K562 (cell line): ENCODE results near the gene IL1R1. TPM values are rescaled to one million over a fixed set of nuclear protein-coding genes. Genes with fewer than 3 reads are reported as not detected.

ENCODE experiments used
- ATAC-seq: fragments of 200-7000 bp; cut with Tn5 transposase; 3 replicates; pipeline ENCODE4 v1.9.1; 2020; ENCODE audit warnings: moderate library complexity
- BruUV-seq: library from RNA; stranded (reverse); fragments of 400-500 nt; replicated peaks from 2 replicates; lab custom pipeline; 2021; lab: Mats Ljungman, UMichigan
- CTCF ChIA-PET: fragments of 300-600 bp; formaldehyde crosslinking; extraction: SDS; loops from one replicate; lab custom pipeline; 2021; ENCODE audit warnings: low intra/inter-chr PET ratio; lab: Yijun Ruan, JAX
- POLR2A ChIA-PET: fragments of 300-600, 350-650 bp; sonication (Branson Sonifier 250); formaldehyde crosslinking; extraction: SDS; loops from one replicate; lab custom pipeline; 2021; ENCODE audit warnings: antibody characterized with exemption, inconsistent platforms; lab: Yijun Ruan, JAX
- DNase-seq, 4 experiments: peaks; one replicate each; pipeline versions ENCODE4 v3.0.0 to v3.0.0-alpha.2; 2011 to 2018; ENCODE audit warnings: low spot score in 3 of 4, mixed read lengths in 3 of 4; ENCODE audit errors: extremely low read depth in 1 of 4
- FAIRE-seq: peaks from 2 replicates; lab custom pipeline; 2011; peaks lifted over from hg19 to GRCh38; lab: Jason Lieb, UNC
- H2AFZ ChIP-seq: 2 replicates; pipeline ENCODE4 v1.6.0; 2011; ENCODE audit warnings: low read depth, low read length, control low read depth, inconsistent platforms
- H3K27ac ChIP-seq: fragments of 200-600 bp; 3 replicates; pipeline ENCODE4 v1.8.0; 2011; ENCODE audit warnings: low read depth, mild to moderate bottlenecking, control low read depth, inconsistent platforms, low read length, moderate library complexity, mixed read lengths; ENCODE audit errors: extremely low read depth
- H3K27me3 ChIP-seq, 2 experiments: fragments of 300-600 bp in 1 of 2; 2 replicates in 1 of 2; 3 replicates in 1 of 2; pipeline versions ENCODE4 v1.6.0 to v1.8.0; 2011; ENCODE audit warnings: inconsistent platforms in 2 of 2, low read length in 2 of 2, mild to moderate bottlenecking in 1 of 2, mixed read lengths in 1 of 2, moderate library complexity in 1 of 2; ENCODE audit not compliant: control insufficient read depth in 2 of 2, insufficient read depth in 2 of 2
- H3K36me3 ChIP-seq: fragments of 300-600 bp; 3 replicates; pipeline ENCODE4 v1.8.0; 2011; ENCODE audit warnings: mild to moderate bottlenecking, low read length, inconsistent platforms; ENCODE audit not compliant: control insufficient read depth, insufficient read depth
- H3K4me1 ChIP-seq, 2 experiments: fragments of 200-600 bp in 1 of 2; replicated peaks in 1 of 2; 2 replicates in 1 of 2; 3 replicates in 1 of 2; pipeline versions ENCODE4 v1.5.1 to v1.8.0; 2011; ENCODE audit warnings: inconsistent platforms in 2 of 2, low read length in 2 of 2, mild to moderate bottlenecking in 1 of 2, mixed read lengths in 1 of 2, moderate library complexity in 1 of 2; ENCODE audit not compliant: control insufficient read depth in 2 of 2, insufficient read depth in 2 of 2
- H3K4me2 ChIP-seq: 2 replicates; pipeline ENCODE4 v1.6.1; 2011; ENCODE audit warnings: low read length, control low read depth, inconsistent platforms, mixed read lengths; ENCODE audit not compliant: insufficient read depth
- H3K4me3 ChIP-seq: fragments of 200-600 bp; sonication (generic), shearing (Covaris generic); 2 replicates; pipeline ENCODE4 v1.5.1; 2016; ENCODE audit warnings: control low read depth, inconsistent platforms
- H3K79me2 ChIP-seq: fragments of 200-600 bp; 3 replicates; pipeline ENCODE4 v1.8.0; 2011; ENCODE audit warnings: low read length, inconsistent platforms; ENCODE audit not compliant: control insufficient read depth, insufficient read depth
- H3K9ac ChIP-seq, 2 experiments: 2 replicates each; pipeline versions ENCODE4 v1.6.0 to v1.6.1; 2011; ENCODE audit warnings: low read depth in 2 of 2, low read length in 2 of 2, control low read depth in 1 of 2, inconsistent platforms in 1 of 2, mild to moderate bottlenecking in 1 of 2, mixed read lengths in 1 of 2; ENCODE audit not compliant: insufficient read depth in 1 of 2
- H3K9me1 ChIP-seq: one replicate; pipeline ENCODE4 v1.6.0; 2011; ENCODE audit warnings: inconsistent platforms, mild to moderate bottlenecking, low read length, moderate library complexity; ENCODE audit not compliant: control insufficient read depth, insufficient read depth
- H3K9me3 ChIP-seq: replicated peaks from 2 replicates; pipeline ENCODE4 v1.5.1; 2011; ENCODE audit warnings: low read depth, low read length, inconsistent platforms; ENCODE audit not compliant: control insufficient read depth, insufficient read depth
- H4K20me1 ChIP-seq: replicated peaks from 2 replicates; pipeline ENCODE4 v1.6.1; 2011; ENCODE audit warnings: low read length, inconsistent platforms, mixed read lengths; ENCODE audit not compliant: control insufficient read depth, insufficient read depth
- C11orf30 ChIP-seq: fragments of 450-650 bp; IDR thresholded peaks from 2 replicates; pipeline ENCODE4 v1.6.1; 2016; ENCODE audit warnings: low read depth, mild to moderate bottlenecking
- CHD2 ChIP-seq: IDR thresholded peaks from 2 replicates; pipeline ENCODE4 v1.6.1; 2011; ENCODE audit warnings: low read depth, low read length
- JUN ChIP-seq, 2 experiments: sonication (generic) in 1 of 2; formaldehyde crosslinking in 1 of 2; IDR thresholded peaks; 2 replicates each; pipeline versions ENCODE4 v1.6.1 to v1.8.0; 2012 to 2022; ENCODE audit warnings: borderline replicate concordance in 2 of 2, mild to moderate bottlenecking in 2 of 2, improper control_type of control experiment in 1 of 2, low read depth in 1 of 2, low read length in 1 of 2, missing genetic modification reagents in 1 of 2
- MAFF ChIP-seq: IDR thresholded peaks from 2 replicates; pipeline ENCODE4 v1.6.1; 2012; ENCODE audit warnings: low read length, improper control_type of control experiment
- MAFG ChIP-seq: fragments of 450-650 bp; conservative IDR thresholded peaks from 2 replicates; pipeline ENCODE4 v1.6.1; 2016; ENCODE audit warnings: missing genetic modification characterization, missing compliant biosample characterization
- MAFK ChIP-seq: IDR thresholded peaks from 2 replicates; pipeline ENCODE4 v1.6.1; 2011; ENCODE audit warnings: low read length, improper control_type of control experiment
- NFE2 ChIP-seq: IDR thresholded peaks from 2 replicates; pipeline ENCODE4 v1.6.1; 2014; ENCODE audit warnings: antibody characterized with exemption, low read depth
- PTTG1 ChIP-seq: fragments of 450-650 bp; IDR thresholded peaks from 2 replicates; pipeline ENCODE4 v1.6.1; 2016; ENCODE audit warnings: low read depth, mild to moderate bottlenecking, missing genetic modification characterization, missing compliant biosample characterization
- TCF3 ChIP-seq: sonication (generic); formaldehyde crosslinking; IDR thresholded peaks from 2 replicates; pipeline ENCODE4 v1.4.0; 2020; ENCODE audit warnings: mild to moderate bottlenecking, missing genetic modification reagents
- ZNF316 ChIP-seq: fragments of 450-650 bp; IDR thresholded peaks from 2 replicates; pipeline ENCODE4 v1.6.1; 2016
- WGBS: fragments of 100-300 bp; shearing (Covaris generic); methylation state at CpG from one replicate; pipeline ENCODE4 v1.1.6; 2016; ENCODE audit warnings: low coverage, mixed read lengths; ENCODE audit not compliant: insufficient coverage; ENCODE audit errors: missing lambda C conversion rate; 5-methylcytosine and 5-hydroxymethylcytosine counted together
- in situ Hi-C: fragments of 300-500 bp; cut with MboI; formaldehyde crosslinking; loops from 4 replicates; pipeline ENCODE4 v1.15.0; 2018; ENCODE audit warnings: inconsistent platforms, mixed read lengths
- intact Hi-C: fragments of 100-400 bp; cut with micrococcal nuclease; formaldehyde crosslinking; loops from 2 replicates; pipeline ENCODE4 v1.14.2; 2022
- polyA plus RNA-seq, 8 experiments: library from polyadenylated mRNA; depleted of rRNA in 4 of 8; stranded (reverse) in 5 of 8; unstranded in 3 of 8; fragments of >200 nt; fragmentation: Nextera tagmentation in 2 of 8; fragmentation: Illumina TruSeq in 1 of 8; extraction: Ambion mirVana in 2 of 8; extraction: Trizol in 1 of 8; gene quantifications; 2 replicates each; pipeline versions ENCODE4 v1.2.1 to v1.2.3, GENCODE V29; 2011 to 2014; ENCODE audit warnings: inconsistent platforms in 1 of 8, missing spikeins in 1 of 8
- total RNA-seq, 7 experiments: library from RNA; depleted of rRNA in 6 of 7; stranded (reverse); fragments of >200 nt in 6 of 7; fragmentation: Illumina TruSeq in 2 of 7; extraction: Trizol in 2 of 7; gene quantifications; 2 replicates each; pipeline versions ENCODE4 v1.2.1 to v1.2.3, GENCODE V29; 2011 to 2021; ENCODE audit warnings: low replicate concordance in 1 of 7
- TF ChIP-seq, protein P1 (sequence below): sonication (generic); formaldehyde crosslinking; IDR thresholded peaks from 2 replicates; pipeline ENCODE4 v1.8.0; 2022; ENCODE audit warnings: missing genetic modification reagents, mild to moderate bottlenecking, moderate library complexity, borderline replicate concordance
- TF ChIP-seq, protein P2 (sequence below), 3 experiments: IDR thresholded peaks in 2 of 3; conservative IDR thresholded peaks in 1 of 3; 2 replicates each; pipeline ENCODE4 v1.5.1; 2011 to 2012; ENCODE audit warnings: low read length in 3 of 3, mild to moderate bottlenecking in 3 of 3, control low read depth in 2 of 3, improper control_type of control experiment in 1 of 3, inconsistent platforms in 1 of 3, low read depth in 1 of 3, mixed read lengths in 1 of 3, moderate library complexity in 1 of 3; ENCODE audit not compliant: insufficient read depth in 2 of 3

Gene IL1R1
- total and polyA plus RNA-seq, 9 of the 15 experiments (the other 6 are each of a cell fraction or from before 2014, with no cell fraction given) = 0.81 to 3.9 (median 1.6) TPM

GRCh38 chr2:102224824-102225739, 82.5 kb downstream of the IL1R1 start:
- in situ Hi-C loops (no loop called here), intact Hi-C loops (no loop called here)
- ChIA-PET CTCF (no interaction called here), POLR2A (interaction anchor here (0.5 to 0.8 kb wide), 2 partner anchors 23 to 345 kb away, joined by 3 read pairs; no protein-coding TSS in a partner anchor)
- H3K4me2 ChIP-seq = no peak overlapping the region; the same call in 1 of the 2 replicates
- no peak overlapping the region for H3K9ac ChIP-seq
- no TSS peak for BruUV-seq
- no peaks in the 10 kb centered on the region for H3K79me2 ChIP-seq
- ATAC-seq (no peak), FAIRE-seq (no peak), DNase-seq (peak in 1 of 4 experiments; percentile 33)
- H2AFZ ChIP-seq = peak overlapping the region; percentile 34; the same call in 1 of the 2 replicates
- H3K4me1 ChIP-seq = peaks cover 3 to 24% of the 10 kb centered on the region in 2 experiments; a peak in 4 of 5 replicates
- no peaks in the 10 kb centered on the region for H3K36me3 ChIP-seq
- no peak overlapping the region for H3K4me3 ChIP-seq
- H4K20me1 ChIP-seq = no peaks in the 10 kb centered on the region
- TF ChIP-seq, protein P1, sequence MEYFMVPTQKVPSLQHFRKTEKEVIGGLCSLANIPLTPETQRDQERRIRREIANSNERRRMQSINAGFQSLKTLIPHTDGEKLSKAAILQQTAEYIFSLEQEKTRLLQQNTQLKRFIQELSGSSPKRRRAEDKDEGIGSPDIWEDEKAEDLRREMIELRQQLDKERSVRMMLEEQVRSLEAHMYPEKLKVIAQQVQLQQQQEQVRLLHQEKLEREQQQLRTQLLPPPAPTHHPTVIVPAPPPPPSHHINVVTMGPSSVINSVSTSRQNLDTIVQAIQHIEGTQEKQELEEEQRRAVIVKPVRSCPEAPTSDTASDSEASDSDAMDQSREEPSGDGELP (CRISPR knock-in tag) = no peak
- TF ChIP-seq MAFF = peak; percentile 41; the same call in 1 of the 2 replicates
- no peak for TF ChIP-seq PTTG1 (tag)
- TF ChIP-seq ZNF316 = peak; percentile 85
- no peak for TF ChIP-seq TCF3
- no peak for TF ChIP-seq JUN (IDR thresholded peaks at IDR 0.05; ENCODE audit: borderline replicate concordance, low read depth, low read length)
- TF ChIP-seq JUN (CRISPR knock-in tag; IDR thresholded peaks at IDR 0.05; ENCODE audit: borderline replicate concordance) = no peak
- peak; percentile 68 for TF ChIP-seq NFE2
- TF ChIP-seq C11orf30 = peak; percentile 77; the same call in 1 of the 2 replicates
- TF ChIP-seq, protein P2, sequence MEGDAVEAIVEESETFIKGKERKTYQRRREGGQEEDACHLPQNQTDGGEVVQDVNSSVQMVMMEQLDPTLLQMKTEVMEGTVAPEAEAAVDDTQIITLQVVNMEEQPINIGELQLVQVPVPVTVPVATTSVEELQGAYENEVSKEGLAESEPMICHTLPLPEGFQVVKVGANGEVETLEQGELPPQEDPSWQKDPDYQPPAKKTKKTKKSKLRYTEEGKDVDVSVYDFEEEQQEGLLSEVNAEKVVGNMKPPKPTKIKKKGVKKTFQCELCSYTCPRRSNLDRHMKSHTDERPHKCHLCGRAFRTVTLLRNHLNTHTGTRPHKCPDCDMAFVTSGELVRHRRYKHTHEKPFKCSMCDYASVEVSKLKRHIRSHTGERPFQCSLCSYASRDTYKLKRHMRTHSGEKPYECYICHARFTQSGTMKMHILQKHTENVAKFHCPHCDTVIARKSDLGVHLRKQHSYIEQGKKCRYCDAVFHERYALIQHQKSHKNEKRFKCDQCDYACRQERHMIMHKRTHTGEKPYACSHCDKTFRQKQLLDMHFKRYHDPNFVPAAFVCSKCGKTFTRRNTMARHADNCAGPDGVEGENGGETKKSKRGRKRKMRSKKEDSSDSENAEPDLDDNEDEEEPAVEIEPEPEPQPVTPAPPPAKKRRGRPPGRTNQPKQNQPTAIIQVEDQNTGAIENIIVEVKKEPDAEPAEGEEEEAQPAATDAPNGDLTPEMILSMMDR (IDR thresholded peaks at IDR 0.05 in 2 of 3, conservative IDR thresholded peaks at IDR 0.05 in 1 of 3; ENCODE audit: insufficient read depth in 2 of 3, low read depth in 1 of 3, low read length in 3 of 3) = 0 out of 6 replicates have a peak, but pooled peaks of 2 of the 3 experiments have one; percentile 9 to 20
- peak; percentile 63 for TF ChIP-seq MAFK
- no peak for TF ChIP-seq CHD2
- TF ChIP-seq MAFG (tag) = peak; percentile 75; the same call in 1 of the 2 replicates
- WGBS = 36% methylated on average over 7 of the region's 8 CpGs
- H3K27me3 ChIP-seq = no peaks in the 10 kb centered on the region
- H3K9me1 ChIP-seq = no peaks in the 10 kb centered on the region
- H3K9me3 ChIP-seq = no peaks in the 10 kb centered on the region
- H3K27ac ChIP-seq = no peak overlapping the region
